ENCODE results near the gene NDST1.
A peak's percentile ranks its signal among the peaks of the same experiment; 100 is the strongest.

Gene NDST1

DNA sequence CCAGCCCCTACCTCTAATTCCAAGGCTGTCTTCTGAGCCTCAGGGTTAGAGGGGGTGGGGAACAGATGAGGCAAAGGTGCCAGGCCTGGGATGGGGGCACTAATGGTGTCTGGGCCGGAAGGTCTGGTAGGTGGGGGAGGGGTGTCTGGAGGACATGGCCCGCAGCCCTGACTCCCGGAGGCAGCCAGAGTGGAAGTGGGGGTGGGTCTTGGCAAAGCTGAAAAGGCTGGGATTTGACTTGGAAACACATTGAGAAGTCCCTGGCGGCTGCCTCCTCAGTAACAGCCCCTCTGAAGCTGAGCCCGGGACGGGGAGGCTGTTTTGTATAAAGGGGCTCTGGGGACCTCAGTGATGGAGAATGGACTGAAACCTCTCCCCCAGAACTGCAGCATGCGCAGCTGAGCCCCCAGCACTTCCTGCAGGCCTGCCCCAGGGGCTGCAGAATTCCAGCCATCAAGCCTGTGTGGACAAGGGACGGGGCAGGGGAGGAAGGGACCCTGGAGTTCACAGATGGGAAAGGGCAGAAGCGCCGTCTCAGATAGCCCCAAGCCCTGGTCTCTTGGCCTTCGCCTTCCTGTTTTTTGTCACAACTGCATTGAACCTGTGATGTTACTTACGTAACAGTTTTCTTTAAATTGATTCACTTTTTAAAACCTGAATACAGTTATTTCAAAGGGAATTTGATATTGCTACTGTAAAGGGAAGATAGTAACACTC is 83.2 kb downstream of the NDST1 start:
- DNase-seq, result no peak

DNA sequence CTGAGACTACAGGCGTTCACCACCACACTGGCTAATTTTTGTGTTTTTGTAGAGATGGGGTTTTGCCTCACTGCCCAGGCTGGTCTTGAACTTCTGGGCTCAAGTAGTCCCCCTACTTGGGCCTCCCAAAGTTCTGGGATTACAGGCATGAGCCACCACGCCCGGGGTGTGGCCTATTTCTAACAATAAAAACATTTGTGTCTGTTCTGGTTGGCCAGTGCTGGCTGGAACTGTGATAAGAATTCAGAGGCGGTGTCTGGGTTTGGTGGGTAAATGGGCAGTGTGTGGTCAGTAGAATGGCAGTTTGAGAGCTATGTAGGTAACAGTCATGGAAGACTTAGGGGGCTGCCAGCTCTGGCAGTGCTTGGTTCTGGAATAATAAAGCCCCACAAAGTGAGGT is 85.7 kb downstream of the NDST1 start:
- no peak for DNase-seq

DNA sequence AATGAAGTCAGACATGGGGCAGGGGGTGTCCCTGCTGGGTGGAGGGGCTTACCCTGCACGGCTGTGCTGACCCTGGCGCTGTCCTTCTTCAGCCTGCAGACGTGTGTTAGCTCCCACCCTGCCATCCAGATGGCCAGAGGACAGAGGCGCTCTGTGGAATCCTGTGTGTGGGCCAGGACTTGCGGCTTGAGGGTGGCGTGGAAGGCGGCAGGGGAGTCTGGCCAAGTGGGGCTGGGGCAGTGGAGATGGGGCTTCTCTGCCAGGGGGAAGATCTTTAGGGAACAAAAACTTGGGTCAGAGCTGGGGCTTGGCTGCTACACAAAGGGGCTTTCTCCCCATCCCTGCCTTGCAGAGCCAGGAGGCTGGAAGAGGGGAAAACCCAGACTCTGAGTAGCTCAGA is 86.1 kb downstream of the NDST1 start:
- DNase-seq, result no peak

DNA sequence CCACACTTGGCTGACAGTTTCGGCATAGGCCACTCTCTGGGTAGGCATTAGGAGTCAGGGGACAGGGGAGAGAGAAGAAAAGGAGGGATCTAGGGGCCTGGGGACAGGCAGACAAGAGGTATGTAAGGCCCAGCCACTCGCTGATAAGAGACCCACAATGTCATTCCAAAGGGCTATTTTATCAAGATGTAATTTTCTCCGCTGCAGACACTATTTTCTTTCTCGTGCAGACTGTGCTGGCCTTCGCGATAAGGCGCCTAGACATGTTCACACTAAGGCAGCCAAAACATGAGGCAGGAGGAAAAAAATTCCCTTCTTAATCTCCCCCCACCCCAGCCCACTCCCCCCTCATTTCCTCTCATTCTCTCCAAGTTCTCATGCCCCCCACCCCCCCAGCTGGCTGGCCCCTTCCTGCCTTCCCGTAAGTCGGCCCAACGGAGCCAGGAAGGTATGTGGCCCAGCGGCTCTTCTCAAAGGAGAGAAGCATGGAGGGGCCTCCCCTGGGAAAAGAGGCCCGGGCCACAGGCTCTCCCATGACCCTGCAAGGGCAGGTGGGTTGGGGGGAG is 87.6 kb downstream of the NDST1 start:
- DNase-seq, result no peak

DNA sequence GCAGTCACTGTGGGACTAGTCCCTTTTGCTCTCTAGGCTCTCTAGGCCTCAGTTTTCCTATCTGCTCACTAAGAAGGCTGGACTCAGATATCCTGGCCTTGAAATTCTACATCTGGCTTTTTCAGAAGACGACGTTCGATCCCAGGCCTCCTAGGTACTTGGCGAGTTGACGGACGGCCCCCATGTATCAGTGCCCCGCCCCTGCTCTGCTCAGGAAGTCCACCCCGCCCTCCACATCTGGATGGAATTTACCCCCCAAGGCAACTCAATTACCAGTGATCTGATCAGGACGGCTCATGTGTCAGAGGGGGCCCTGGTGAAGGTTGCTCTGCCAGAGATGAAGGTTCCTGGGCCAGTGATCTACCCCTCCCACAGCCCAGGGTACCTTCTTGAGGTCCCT is 88.4 kb downstream of the NDST1 start:
- no peak for DNase-seq

DNA sequence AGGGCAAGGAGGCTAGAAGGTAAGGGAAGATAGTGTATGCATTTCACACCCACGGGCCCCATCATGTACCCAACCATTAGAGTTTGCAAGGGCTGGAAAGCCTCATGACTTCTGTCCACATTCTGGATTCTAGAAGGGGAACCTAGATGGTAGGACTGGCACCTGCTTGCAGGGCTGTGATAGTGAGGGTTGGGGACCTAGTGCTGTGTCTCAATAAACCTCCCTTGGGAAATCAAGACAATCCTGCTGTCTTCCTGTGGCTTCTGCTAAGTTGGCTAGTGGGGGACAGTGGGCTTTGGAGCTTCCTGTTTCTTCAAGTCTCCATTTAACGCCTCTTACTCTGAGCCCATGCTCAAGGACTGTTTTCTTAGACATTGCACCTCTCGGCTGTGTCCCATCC is 88.9 kb downstream of the NDST1 start:
- DNase-seq, result no peak

DNA sequence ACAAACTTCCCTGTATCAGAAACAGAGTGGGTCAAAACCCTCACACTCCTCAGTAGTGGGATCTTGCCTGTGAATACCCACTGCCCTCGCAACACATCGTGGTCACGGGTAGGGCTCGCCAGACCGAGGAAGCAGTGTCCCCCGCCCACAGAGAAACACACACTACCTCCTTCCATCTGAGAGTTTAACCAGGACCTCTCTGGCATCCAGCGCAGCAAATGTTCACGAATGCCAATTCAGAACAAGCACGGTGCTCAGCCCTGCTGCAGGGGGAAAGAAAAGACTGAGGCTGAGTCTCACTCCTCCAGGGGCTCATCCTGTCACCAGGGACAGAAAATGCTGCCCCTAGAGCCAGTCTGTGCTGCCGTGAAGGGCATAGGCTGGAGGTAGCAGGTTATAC is 90.1 kb downstream of the NDST1 start:
- DNase-seq, result no peak

DNA sequence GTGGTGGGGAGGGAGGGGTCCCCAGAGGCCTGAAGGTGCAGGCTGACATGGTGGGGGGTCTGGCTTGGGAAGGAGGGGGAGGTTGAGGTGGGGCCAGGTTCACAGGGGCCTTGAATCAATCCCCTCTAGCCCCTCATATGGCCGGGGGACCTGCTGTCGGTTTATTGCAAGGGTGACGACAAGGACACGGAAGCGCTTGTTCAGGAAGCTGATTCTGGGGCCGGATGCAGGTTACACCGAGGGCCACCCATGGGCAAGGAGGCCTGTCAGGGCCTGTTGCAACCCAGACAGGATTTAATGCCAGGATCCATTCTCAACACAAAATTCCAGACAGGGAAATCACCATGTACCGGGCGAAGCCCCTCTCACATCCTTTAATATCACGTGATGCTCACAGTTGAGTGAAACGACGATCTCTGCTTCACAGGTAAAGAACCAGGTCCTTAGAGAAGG is 90.9 kb downstream of the NDST1 start:
- no peak for DNase-seq

DNA sequence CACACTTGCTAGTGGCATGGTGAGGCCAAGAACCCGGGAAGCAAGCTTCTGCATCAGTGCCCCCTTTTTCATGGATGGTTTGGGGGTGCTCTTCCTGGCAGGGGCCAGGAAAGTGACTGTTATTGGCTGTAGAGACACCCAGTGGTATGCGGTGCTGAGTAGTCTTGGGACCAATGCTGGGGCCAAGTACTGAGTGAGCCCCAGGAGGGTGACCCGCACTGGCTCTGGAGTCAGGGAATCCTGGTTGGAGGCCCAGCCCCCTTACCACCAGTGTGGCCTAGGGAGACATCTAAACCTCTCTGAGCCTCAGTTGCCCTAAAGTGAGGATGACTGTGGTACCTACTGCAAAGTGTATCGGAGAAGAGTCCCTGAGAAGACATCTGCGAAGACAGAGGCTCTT is 91.3 kb downstream of the NDST1 start:
- DNase-seq, result no peak

DNA sequence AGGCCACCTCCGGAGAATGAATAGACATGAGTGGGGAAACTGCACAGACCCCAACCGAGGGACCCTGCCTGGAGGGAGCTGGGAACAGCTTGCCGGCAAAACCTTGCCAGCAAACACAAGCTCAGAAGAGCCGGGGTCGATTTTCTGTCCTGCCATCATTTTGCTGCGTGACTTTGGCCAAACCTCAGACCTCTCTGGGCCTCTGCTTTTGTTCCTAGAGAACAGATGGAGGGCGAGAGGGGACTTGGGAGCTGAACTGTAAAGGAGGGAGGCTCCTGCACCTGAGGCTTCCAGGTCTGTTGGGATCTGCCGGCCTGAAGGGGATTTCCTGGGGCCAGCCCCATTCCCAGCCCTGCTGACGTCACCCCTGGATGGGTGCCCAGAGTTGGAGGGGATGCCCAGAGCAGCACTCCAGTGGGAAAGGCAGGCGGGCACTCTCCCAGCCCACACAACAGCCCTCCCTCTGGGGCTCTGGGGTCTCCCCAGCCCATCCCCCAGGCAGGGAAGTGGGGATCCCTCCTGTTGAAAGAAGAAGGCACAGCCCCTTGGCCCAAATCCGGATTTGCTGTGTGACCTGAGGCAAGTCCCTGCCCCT is 92.1 kb downstream of the NDST1 start:
- DNase-seq, result peak; percentile 93

DNA sequence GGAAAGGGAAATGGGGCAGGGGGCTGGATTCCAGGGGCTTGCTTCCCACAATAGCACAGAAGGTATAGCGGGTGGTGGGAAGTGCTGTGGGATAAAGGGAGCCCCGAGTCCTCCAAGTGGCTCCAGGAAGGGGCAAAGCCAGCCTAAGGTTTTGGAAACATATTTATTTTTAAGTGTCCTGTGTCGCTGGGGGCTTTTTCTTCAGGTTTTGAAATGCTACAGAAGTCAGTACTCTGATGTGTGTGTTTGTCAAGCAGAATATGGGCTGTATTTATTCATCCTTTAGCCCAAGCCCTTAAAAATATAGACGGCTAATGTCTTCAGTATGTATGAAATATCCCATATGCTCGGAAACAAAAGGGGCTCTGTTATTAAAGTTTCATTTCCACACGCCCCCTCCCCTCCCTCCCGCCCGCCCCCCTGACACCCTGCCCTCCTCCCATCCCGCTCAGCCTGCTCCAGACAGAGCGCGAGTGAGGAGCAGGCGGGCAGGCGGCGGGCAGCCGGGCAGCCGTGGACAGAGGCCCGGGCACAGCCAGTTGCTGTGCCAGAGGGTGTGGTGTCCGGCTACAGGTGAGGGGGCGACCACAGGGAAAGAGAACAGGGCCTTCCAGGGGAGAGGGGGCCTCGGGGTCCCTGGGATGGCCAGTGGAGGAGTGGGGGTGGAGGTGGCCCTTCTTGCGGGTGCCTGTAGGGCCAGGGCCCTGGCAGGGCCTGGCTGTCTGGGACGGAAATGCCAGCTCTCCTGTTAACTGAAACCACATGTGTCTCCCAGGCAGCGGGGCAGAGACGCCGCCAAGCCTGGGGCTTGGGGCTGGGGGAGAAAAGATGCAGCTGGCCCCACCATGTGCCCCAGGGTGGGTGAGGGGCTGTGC is 92.9 kb downstream of the NDST1 start:
- DNase-seq, result no peak

DNA sequence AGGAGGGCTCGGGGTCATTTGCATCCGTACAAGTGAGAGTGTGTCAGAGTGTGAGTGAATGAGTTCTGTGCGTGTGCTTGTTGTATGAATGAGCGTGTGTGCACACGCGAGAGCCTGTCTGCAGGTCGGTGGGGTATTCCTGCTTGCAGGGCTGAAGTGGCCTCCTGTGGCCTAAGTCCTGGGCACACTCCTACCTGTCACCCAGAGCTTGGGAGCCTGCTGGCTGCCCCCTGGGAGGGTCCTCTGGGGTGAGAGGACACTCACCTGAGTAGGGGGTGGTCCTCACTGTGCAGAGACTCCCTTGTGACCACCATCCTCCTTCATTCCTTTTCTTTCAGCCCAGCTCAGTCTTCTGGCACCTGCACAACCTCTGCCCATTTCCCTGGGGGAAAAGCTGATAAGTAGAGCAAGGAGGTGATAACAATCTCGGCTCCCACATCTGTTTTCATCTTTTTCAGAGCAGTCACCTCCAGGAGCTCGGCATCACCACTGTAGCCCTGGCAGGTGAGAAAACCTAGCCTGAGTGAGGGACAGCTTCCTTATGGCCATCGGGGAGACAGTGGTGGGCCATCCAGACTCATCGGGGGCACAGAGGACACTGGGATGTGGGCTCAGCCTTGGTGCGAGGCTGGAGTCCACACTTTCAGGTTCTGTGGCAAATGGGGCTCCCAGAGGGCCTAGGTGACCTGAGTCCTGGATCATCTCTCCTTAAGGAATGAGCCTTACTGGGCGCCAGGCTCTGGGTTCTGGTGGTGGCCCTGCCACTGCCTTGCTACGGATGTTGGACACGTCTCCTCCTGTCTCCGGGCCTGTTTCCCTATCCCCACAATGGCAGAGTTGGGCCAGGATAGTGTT is 93.8 kb downstream of the NDST1 start:
- no peak for DNase-seq

DNA sequence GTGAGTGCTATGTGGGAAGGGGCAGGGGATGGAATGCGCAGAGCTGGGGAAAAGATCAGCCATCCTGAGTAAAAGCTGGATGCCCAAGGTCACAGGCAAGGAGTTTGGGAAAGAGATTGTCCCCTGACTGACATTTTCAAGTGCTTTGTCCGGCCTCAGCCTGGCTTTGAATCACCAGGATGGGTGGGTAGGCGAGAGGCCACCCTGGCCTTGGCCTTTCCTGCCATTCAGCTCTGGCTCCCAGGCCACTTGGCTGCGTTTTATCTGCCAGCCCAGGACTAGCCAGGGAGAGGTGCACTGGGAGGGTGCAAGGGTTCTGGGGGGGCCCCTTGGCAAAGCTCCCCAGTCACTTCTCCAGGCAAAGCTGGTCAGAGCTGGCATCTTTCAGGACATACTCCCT is 95.1 kb downstream of the NDST1 start:
- DNase-seq, result no peak

DNA sequence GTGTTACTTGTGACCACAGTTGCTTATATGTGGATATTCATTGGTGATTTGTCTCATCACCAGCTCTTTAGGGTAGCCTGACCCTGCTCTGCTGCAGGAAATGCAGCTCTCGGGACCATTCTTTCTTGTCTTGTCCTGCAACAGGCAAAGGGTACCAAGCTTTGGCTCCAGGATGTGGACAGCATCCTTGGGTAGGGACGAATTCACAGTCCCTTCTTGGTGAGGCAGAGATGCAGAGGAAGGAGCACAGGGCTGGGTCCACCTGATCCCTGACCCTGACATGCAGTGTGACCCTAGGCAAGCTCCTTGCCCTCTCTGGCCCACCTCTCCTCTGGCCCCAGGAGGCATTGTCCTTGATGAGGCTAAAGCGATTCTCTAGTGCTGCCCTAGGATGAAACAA is 95.6 kb downstream of the NDST1 start:
- no peak for DNase-seq

DNA sequence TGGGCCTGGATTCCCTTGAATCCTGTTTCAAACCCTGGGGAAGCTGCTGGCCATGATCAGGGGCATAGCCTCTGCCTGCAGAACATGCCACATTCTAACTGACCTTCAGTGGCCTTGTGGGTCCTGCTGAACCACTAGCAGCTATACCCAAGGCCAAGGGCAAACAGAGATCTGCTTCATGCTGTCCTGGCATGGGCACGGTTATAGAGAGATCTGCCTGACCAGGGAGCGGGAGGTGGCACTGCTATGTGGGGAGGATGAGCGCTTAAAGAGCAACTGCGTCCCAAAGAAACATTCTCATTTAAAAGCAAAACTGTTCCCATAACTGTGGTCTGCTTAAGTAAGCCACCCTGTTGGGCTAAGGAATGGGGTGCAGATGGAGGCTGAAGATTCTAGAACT is 96.1 kb downstream of the NDST1 start:
- no peak for DNase-seq

DNA sequence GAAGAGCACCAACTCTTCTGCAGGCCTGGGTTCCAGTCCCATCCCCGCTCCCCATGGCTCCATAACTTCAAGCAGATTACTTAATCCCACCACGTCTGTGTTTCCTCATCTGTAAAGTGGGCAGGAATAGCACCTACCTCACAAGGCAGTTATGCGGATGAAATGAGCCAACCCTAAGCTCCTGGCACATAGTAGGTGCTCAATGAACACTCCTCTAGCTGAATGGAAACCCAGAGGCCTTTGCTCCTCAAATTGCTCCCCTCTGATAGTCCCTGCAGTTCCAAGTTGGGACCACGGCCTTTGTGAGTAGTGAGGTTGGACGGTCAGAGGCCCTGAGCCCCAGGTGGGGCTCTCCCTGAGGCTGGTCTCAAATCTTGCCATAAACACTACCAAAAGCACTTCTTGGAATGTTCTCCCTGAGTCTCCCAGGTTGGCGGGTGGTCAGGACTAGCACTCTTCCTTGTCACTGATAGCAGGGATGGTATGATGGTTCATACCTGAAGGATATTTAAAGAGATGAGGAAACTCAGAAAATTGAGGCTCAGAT is 97.0 kb downstream of the NDST1 start:
- DNase-seq, result no peak

DNA sequence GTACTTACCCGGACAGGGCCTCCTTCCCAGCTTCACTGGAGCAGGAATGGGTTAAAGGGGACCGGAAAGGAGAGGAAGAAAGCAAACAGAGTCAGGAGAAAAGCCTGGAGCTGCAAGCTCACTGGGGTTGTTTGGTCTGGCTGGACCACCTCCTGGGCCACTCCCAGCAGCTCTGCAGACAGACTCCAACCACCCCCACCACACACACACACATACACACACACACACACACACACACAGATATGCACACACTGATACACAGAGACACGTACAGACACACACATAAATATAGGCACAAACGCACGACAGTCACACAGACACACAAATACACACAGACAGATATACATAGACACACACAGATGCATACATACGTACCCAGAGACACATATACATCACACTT is 97.6 kb downstream of the NDST1 start:
- DNase-seq, result no peak

DNA sequence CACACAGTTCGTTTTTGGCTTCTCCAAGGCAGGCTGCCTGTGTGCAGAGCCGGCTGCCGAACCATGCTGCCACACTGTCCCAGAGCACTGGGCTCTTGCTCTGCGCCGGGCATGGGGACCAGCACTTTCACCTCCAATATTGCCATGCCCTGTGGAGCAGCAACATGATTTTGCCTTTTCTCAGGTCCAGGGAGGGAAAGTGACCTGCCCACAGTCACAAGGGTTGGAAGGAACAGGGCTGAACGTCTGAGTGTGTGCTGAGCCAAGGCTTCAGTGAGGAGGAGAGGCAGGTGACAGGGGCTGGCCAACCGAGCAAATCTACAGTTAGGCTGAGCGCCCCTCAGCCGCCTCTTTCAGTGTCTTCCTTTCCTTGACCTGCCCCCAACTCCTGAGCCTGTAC is 98.5 kb downstream of the NDST1 start:
- DNase-seq, result no peak

DNA sequence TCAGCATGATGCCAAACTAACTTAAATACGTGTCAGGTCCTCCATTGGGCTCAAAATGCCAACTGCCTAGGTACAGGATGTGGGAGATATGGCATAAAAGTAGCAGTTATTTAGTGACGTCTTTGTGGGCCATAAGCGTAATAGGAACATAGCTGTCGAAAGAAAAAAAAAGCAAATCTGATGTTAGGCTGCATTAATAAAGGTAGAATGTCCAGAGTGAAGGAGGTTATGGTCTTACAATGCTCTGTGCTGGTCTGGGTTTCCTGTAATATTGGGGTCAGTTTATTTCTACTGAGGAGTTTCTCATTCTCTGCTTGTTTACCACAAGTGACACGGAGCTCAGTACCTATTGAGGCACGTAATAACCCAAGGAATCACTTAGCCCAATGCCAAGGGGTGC is 99.2 kb downstream of the NDST1 start:
- no peak for DNase-seq
